Effector memory CD4-positive, alpha-beta T cell (primary cell): Measurements from ENCODE around the gene GAS6.
"Not testable (repeated sequence)": the region's sequence is repeated elsewhere in the genome, so short reads cannot be mapped to it uniquely, and the experiment has no call there.

Experiments
- DNase-seq, 3 donors: peaks; one replicate each; pipeline ENCODE4 v3.0.0-alpha.2; 2020
- H3K27ac ChIP-seq: 2 replicates; pipeline ENCODE4 v1.7.0; 2013; ENCODE audit warnings: mild to moderate bottlenecking, low read length, moderate library complexity; ENCODE audit not compliant: insufficient read depth, poor library complexity, severe bottlenecking
- H3K27me3 ChIP-seq: replicated peaks from 2 replicates; pipeline ENCODE4 v1.7.0; 2013; ENCODE audit warnings: mild to moderate bottlenecking, low read length; ENCODE audit not compliant: insufficient read depth, control insufficient read depth, poor library complexity, severe bottlenecking
- H3K36me3 ChIP-seq: 2 replicates; pipeline ENCODE4 v1.7.0; 2013; ENCODE audit warnings: mild to moderate bottlenecking, low read length, moderate library complexity; ENCODE audit not compliant: control insufficient read depth, insufficient read depth
- H3K4me1 ChIP-seq: 2 replicates; pipeline ENCODE4 v1.7.0; 2013; ENCODE audit warnings: low read length, mild to moderate bottlenecking; ENCODE audit not compliant: control insufficient read depth, insufficient read depth, poor library complexity, severe bottlenecking
- H3K4me3 ChIP-seq: 2 replicates; pipeline ENCODE4 v1.7.0; 2013; ENCODE audit warnings: low read length, low read depth, mild to moderate bottlenecking; ENCODE audit not compliant: insufficient read depth, poor library complexity, severe bottlenecking
- H3K9me3 ChIP-seq: 2 replicates; pipeline ENCODE4 v1.7.0; 2013; ENCODE audit warnings: mild to moderate bottlenecking, low read length, moderate library complexity; ENCODE audit not compliant: control insufficient read depth

GAS6 gene

GRCh38 chr13:113802090-113802531 is 61.8 kb downstream of the GAS6 start:
- Histone ChIP-seq H3K27me3 (no peaks in the 10 kb centered on the region), H3K27ac (no peak overlapping the region), H3K36me3 (no peaks in the 10 kb centered on the region), H3K4me3 (no peak overlapping the region), H3K9me3 (no peaks in the 10 kb centered on the region), H3K4me1 (no peaks in the 10 kb centered on the region)
- no peak for DNase-seq

GRCh38 chr13:113801289-113801961 is 62.5 kb downstream of the GAS6 start:
- DNase-seq = no peak
- H3K4me3 ChIP-seq = no peak overlapping the region
- no peaks in the 10 kb centered on the region for H3K4me1 ChIP-seq
- H3K9me3 ChIP-seq = no peaks in the 10 kb centered on the region
- no peaks in the 10 kb centered on the region for H3K36me3 ChIP-seq
- no peaks in the 10 kb centered on the region for H3K27me3 ChIP-seq
- no peak overlapping the region for H3K27ac ChIP-seq

- Histone ChIP-seq H3K27ac (no peak overlapping the region), H3K4me1 (no peaks in the 10 kb centered on the region), H3K27me3 (no peaks in the 10 kb centered on the region), H3K9me3 (no peaks in the 10 kb centered on the region), H3K36me3 (no peaks in the 10 kb centered on the region), H3K4me3 (no peak overlapping the region)
- DNase-seq = no peak
Observed at GRCh38 chr13:113800576-113800926, 63.3 kb downstream of the GAS6 start.

GRCh38 chr13:113798200-113798811 is 65.6 kb downstream of the GAS6 start:
- no peaks in the 10 kb centered on the region for H3K27me3 ChIP-seq
- no peak overlapping the region for H3K4me3 ChIP-seq
- H3K4me1 ChIP-seq = no peaks in the 10 kb centered on the region
- H3K27ac ChIP-seq = no peak overlapping the region
- no peaks in the 10 kb centered on the region for H3K9me3 ChIP-seq
- DNase-seq = no peak
- H3K36me3 ChIP-seq = no peaks in the 10 kb centered on the region

GRCh38 chr13:113796964-113797676 is 66.8 kb downstream of the GAS6 start:
- H3K36me3 ChIP-seq = no peaks in the 10 kb centered on the region
- no peaks in the 10 kb centered on the region for H3K9me3 ChIP-seq
- H3K27me3 ChIP-seq = no peaks in the 10 kb centered on the region
- H3K27ac ChIP-seq = no peak overlapping the region
- no peaks in the 10 kb centered on the region for H3K4me1 ChIP-seq
- DNase-seq = no peak
- H3K4me3 ChIP-seq = no peak overlapping the region

- no peaks in the 10 kb centered on the region for H3K27me3 ChIP-seq
- no peak overlapping the region for H3K27ac ChIP-seq
- DNase-seq = no peak
- H3K4me3 ChIP-seq = no peak overlapping the region
- no peaks in the 10 kb centered on the region for H3K4me1 ChIP-seq
- H3K36me3 ChIP-seq = no peaks in the 10 kb centered on the region
- H3K9me3 ChIP-seq = no peaks in the 10 kb centered on the region
Observed at GRCh38 chr13:113796211-113796963, 67.5 kb downstream of the GAS6 start.

GRCh38 chr13:113795362-113795761 is 68.5 kb downstream of the GAS6 start:
- not testable (repeated sequence) for H3K4me1 ChIP-seq, H3K9me3 ChIP-seq, H3K27ac ChIP-seq, H3K4me3 ChIP-seq, H3K27me3 ChIP-seq, DNase-seq, H3K36me3 ChIP-seq

GRCh38 chr13:113794764-113795173 is 69.1 kb downstream of the GAS6 start:
- H3K9me3 ChIP-seq = no peaks in the 10 kb centered on the region
- no peaks in the 10 kb centered on the region for H3K27me3 ChIP-seq
- H3K36me3 ChIP-seq = no peaks in the 10 kb centered on the region
- H3K4me1 ChIP-seq = no peaks in the 10 kb centered on the region
- no peak overlapping the region for H3K27ac ChIP-seq
- no peak for DNase-seq
- H3K4me3 ChIP-seq = no peak overlapping the region

- Histone ChIP-seq H3K9me3 (no peaks in the 10 kb centered on the region), H3K27ac (no peak overlapping the region), H3K36me3 (no peaks in the 10 kb centered on the region), H3K4me1 (no peaks in the 10 kb centered on the region), H3K4me3 (no peak overlapping the region), H3K27me3 (no peaks in the 10 kb centered on the region)
- no peak for DNase-seq
Observed at GRCh38 chr13:113794086-113794485, 69.8 kb downstream of the GAS6 start.

GRCh38 chr13:113793718-113794085 is 70.2 kb downstream of the GAS6 start:
- DNase-seq = no peak
- H3K4me3 ChIP-seq = no peak overlapping the region
- no peaks in the 10 kb centered on the region for H3K4me1 ChIP-seq
- no peak overlapping the region for H3K27ac ChIP-seq
- H3K36me3 ChIP-seq = no peaks in the 10 kb centered on the region
- no peaks in the 10 kb centered on the region for H3K9me3 ChIP-seq
- no peaks in the 10 kb centered on the region for H3K27me3 ChIP-seq
